NCI-H146 (cell line): ENCODE data around the gene GZMM.

Experiments used
- DNase-seq: peaks from one replicate; lab custom pipeline; 2025; lab: John Stamatoyannopoulos, UW

GZMM gene

GRCh38 chr19:535017-535835 is 8.6 kb upstream of the GZMM start:
- no peak for DNase-seq

GRCh38 chr19:536031-536880 is 7.6 kb upstream of the GZMM start:
- DNase-seq, result no peak

- DNase-seq, result no peak
These were observed 6.9 kb upstream of the GZMM start for GRCh38 chr19:536881-537404.

- DNase-seq, result no peak
These were observed 5.0 kb upstream of the GZMM start for GRCh38 chr19:538641-539428.

GRCh38 chr19:539429-540030 is 4.3 kb upstream of the GZMM start:
- no peak for DNase-seq

GRCh38 chr19:540867-541637 is 2.8 kb upstream of the GZMM start:
- no peak for DNase-seq

GRCh38 chr19:541699-542098 is 2.2 kb upstream of the GZMM start:
- no peak for DNase-seq

- DNase-seq, result no peak
These were observed 1.5 kb upstream of the GZMM start for GRCh38 chr19:542173-542866.

GRCh38 chr19:547117-547516 is 3.3 kb downstream of the GZMM start:
- no peak for DNase-seq

GRCh38 chr19:547836-548720 is 4.2 kb downstream of the GZMM start:
- DNase-seq, result no peak

GRCh38 chr19:548886-549830 is 5.3 kb downstream of the GZMM start:
- DNase-seq, result peak; percentile 29

GRCh38 chr19:554817-555216 is 11.0 kb downstream of the GZMM start:
- DNase-seq, result no peak

- DNase-seq, result no peak
These were observed 11.6 kb downstream of the GZMM start for GRCh38 chr19:555474-555808.

- peak; percentile 17 for DNase-seq
These were observed 12.9 kb downstream of the GZMM start for GRCh38 chr19:556611-557382.

GRCh38 chr19:558770-559439 is 15.1 kb downstream of the GZMM start:
- no peak for DNase-seq

- DNase-seq, result no peak
These were observed 16.3 kb downstream of the GZMM start for GRCh38 chr19:560121-560520.

- no peak for DNase-seq
These were observed 22.6 kb downstream of the GZMM start for GRCh38 chr19:566403-566802.
